Left hindlimb (tissue), 1 donor: ENCODE measurements around the gene ZNF628.
"Not testable (repeated sequence)": the region's sequence is repeated elsewhere in the genome, so short reads cannot be mapped to it uniquely, and the experiment has no call there.

Source experiments
- DNase-seq: peaks from one replicate; pipeline ENCODE4 v3.0.0-alpha.2; 2018

Gene ZNF628

DNA sequence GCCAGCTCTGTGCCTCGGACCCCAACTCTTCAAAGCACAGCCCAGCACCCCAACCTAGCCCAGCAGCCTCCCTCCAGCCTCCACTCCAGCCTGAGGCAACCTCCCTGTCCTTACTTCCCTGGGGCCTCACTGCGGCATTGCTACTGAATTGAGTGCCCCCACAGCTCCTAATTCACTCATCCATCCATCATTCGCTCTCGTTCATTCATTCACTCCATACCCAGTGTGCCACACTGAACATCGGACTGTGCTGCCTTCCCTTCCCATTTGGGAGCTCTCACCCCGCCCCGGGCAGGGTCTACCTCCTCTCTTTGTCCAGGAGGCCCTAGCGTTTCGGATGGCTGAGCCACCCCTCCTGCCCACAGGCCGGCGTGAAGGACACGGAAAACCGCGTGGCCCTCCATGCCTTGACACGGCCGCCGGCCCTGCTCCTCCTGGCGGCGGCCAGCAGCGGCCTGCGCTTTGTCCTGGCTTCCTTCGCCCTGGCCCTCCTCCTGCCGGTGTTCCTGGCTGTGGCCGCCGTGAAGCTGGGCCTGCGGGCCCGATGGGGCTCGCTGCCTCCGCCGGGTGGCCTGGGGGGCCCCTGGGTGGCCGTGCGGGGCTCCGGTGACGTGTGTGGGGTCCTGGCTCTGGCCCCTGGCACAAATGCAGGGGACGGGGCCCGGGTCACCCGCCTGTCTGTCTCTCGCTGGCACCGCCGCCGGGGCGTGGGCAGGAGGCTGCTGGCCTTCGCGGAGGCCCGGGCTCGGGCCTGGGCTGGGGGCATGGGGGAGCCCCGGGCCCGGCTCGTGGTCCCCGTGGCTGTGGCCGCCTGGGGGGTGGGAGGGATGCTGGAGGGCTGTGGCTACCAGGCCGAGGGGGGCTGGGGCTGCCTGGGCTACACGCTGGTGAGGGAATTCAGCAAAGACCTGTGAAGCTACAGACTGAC lies 9.9 kb downstream of the ZNF628 start:
- no peak for DNase-seq

GRCh38 chr19:55486971-55487923 lies 10.8 kb downstream of the ZNF628 start:
- DNase-seq: peak; percentile 96

DNA sequence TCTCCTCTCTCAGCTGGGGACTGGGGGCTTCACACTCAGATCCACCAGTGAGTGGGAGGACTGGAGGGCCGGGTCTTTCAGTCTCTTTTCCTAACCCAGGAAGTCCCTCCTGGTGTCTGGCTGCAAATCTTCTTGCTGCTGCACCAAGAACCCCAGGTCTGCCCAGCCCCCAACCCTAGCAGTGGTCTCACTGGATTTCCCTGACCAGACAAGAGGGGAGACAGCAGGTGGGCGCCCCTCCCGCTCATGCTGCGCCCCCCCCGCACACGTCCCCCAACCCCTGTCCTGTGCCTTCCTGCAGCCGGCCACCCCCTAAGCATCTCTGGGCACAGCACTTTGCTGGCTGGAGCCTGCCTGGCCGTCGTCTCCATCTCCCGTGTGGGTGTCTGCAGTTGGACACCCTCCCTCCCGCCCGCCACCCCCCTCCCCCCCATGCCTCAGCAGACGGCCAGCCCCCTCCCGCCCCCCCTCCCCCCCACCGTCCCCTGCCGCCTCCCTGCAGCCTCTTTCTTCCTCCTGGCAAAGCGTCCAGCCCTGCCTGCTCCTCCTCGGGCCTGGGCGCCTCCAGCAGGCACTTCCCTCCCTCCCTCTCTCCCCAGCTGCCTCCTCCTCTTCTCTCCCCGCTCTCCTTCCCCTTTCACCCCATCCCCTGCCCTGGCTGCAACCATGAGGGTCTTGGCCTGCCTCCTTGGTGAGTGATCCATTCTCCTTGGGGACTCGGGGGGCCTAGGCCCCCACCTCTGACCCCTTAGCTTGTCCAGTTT lies 11.7 kb downstream of the ZNF628 start, which contains the start of gene SSC5D:
SSC5D (plus strand) TSS at position 513 of the 764 bp plus-strand sequence; CDS start at position 667, 154 bp downstream.
- peak; percentile 86 for DNase-seq

DNA sequence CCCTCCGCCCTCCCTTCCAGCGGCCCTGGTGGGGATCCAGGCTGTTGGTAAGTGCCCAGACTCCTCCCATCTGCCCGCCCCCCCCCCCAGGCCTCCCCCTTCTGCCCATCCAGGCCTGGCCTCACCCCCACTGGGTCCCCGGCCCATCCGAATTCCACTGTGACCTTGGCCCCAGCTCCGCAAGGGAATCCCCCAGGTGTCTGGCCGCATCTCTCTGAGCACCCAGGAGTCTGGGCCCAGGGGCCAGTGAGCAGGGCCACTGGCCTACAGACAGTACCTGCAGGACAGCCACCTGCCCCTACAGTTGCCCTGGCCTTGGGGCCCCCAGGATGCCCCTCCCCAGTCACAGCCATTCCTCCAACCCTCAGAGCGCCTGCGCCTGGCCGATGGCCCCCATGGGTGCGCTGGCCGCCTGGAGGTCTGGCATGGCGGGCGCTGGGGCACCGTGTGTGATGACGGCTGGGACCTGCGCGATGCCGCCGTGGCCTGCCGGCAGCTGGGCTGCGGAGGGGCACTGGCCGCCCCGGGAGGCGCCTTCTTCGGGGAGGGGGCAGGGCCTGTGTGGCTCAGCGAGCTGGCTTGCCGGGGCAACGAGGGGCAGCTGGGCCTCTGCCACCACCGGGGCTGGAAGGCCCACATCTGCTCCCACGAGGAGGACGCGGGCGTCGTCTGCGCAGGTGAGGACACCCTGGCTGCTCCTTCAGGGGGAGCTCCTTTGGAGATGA lies 12.7 kb downstream of the ZNF628 start:
- DNase-seq: peak; percentile 84

- no peak for DNase-seq
These were observed 13.5 kb downstream of the ZNF628 start for GRCh38 chr19:55489711-55490477.

DNA sequence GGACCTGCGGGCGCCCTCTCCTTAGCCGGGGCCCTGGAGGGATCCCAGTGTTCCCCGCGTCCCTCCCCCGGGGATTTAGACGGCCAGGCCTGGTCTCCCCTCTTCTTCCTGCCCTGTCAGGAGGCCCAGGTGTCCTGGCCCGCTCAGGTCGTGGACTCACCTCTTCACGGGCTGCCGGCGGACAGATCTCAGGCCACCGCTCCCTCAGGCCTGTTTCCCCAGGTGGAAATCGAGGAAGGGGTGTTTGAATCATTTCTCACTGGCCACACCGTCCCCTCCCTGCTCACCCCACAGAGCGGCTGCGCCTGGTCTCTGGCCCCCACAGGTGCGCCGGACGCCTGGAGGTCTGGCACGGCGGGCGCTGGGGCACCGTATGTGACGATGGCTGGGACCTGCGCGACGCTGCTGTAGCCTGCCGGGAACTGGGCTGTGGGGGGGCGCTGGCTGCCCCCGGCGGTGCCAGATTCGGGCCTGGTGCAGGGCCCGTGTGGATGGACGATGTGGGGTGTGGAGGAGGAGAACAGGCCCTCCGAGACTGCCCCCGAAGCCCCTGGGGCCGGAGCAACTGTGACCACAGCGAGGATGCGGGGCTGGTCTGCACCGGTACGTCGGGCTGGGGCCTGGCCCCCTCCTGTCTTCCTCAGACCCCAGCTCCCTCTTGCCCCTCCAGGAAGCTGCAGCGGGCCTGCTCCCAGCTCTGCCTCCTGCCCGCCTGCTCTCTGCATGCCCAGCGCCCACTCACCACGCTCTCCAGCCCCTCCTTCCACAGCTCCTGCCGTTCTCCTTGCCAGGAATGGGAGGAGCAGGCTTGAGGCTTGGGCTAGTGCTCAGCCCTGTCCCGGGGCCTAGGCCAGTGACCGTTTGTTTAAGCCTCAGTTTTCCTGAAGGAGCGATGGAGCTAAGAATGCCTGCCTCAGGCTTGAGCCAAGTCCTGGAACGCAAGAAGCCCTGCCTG lies 14.3 kb downstream of the ZNF628 start:
- DNase-seq: peak; percentile 66

- peak; percentile 57 for DNase-seq
These were observed 15.3 kb downstream of the ZNF628 start for GRCh38 chr19:55491546-55492360.

DNA sequence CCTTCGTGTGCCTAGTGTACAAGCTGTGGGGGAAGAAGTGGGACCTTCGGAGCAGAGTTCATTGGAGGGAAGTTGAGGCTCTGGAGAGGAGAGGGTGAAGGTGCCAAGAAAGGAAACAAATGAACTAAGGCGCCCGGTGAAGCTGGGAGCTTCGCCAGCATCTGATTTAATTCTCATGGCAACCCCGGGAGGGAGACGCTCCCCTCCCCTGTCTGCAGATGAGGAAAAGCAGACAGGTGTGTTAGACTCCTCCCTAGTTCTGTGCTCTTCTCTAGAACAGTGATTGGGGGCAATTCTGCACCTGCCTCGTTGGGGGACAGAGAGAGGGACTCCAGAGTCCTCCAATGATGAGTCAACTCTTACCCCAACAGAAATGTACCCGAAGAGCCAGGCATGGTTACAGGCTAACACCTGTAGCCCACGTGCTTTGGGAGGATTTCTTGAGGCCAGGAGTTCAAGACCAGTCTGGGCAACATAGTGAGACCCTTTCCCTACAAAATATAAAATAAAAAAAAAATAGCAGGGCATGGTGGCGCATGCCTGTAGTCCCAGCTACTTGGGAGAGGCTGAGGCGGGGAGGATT lies 16.0 kb downstream of the ZNF628 start:
- DNase-seq: no peak

DNA sequence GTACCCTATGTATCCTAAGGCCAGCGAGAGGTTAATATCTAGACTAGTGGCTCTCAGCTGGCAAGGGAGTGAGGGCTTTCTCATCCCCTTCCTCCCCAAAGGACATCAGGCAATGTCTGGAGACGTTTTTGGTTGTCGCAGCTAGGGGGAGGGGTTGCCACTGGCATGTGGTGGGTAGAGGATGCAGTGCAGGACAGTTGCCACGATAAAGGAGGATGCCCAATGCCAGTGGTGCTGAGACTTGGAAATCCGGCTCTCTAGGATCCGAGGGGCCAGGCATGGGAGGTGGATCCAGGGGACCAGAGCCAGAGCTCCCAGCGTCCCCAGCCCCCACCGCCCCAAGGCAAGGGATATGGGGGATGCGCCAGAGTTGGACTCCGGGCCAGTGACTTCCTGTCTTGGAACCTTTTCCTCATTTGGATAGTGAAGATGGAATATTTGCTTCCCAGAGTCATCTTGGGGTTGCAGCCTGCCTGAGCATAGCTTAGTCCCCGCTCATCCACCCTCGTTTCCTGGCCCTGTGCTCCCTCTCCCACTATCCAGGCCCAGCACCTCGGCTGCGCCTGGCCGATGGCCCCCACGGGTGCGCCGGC lies 16.7 kb downstream of the ZNF628 start:
- DNase-seq: peak; percentile 76

DNA sequence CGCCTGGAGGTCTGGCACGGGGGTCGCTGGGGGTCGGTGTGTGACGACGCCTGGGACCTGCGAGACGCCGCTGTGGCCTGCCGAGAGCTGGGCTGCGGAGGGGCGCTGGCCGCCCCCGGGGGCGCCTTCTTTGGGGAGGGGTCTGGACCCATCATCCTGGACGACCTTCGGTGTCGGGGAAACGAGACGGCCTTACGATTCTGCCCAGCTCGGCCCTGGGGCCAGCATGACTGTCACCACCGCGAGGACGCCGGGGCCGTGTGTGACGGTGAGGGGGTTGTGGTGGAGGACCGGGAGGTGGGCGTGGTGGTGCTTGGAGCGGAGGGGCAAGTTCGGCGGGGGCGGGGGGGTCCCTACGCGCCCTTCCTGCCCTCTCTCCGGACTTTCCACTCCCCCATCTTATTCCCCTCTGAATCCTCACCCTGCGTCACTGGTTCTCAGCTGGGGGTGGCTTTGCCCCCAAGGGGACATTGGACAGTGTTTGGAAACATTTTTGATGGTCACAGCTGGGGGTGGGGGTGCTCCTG lies 17.3 kb downstream of the ZNF628 start:
- no peak for DNase-seq

- no peak for DNase-seq
These were observed 17.9 kb downstream of the ZNF628 start for GRCh38 chr19:55494172-55494761.

DNA sequence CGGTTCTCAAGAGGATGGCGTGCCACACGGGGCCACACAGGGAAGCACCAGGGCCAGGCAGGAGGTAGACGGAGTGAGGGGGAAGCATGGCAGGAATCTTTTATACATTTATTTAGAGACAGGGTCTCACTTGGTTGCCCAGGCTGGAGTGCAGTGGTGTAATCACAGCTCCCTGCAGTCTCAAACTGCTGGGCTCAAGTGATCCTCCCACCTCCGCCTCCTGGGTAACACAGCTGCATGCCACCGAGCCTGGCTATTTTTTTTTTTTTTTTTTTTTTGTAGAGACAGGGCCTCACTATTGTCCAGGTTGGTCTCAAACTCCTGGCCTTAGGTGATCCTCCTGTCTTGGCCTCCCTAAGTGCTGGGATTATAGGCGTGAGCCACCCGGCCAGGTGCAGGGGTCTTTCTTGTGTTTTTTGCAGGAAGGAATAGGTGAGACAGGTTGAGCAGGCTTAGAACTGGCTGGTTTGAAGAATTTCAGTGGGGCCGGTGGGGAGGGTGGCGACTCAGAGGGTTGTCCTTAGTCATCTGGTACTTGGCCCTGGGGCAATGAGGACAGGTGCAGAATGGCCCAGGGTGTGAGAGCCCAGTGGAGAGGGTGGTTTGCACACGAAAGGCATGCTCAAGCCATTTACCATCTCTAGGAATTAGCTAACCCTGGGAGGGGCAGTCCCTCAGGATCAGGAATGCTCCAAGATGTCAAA lies 19.4 kb downstream of the ZNF628 start:
- DNase-seq: no peak

DNA sequence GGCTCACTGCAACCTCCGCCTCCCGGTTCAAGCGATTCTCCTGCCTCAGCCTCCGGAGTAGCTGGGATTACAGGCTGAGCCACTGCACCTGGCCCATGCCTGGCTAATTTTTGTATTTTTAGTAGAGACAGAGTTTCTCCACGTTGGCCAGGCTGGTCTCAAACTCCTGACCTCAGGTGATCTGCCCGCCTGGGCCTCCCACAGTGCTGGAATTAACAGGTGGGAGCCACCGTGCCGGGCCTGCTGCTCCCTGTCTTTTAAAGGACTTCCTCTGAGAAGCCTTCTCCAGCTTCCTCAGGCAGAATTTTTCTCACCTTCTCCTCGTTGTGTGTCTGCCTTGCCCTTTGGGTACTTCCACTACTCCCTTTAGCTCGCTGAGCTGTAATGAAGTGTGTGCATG lies 20.4 kb downstream of the ZNF628 start:
- DNase-seq: not testable (repeated sequence)

DNA sequence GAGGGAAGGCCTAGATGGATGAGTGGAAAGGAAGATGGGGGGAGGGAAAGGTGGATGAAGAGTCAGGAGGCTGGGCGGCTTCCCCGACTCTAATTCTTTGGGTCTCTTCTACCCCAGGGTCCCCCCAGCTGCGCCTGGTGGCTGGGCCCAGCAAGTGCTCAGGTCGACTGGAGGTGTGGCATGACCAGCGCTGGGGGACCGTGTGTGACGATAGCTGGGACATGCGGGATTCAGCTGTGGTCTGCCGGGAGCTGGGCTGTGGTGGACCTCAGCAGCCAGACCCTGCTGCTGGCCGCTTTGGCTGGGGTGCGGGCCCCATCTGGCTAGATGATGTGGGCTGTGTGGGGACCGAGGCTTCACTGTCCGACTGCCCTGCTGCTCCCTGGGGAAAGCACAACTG lies 21.3 kb downstream of the ZNF628 start:
- DNase-seq: no peak

DNA sequence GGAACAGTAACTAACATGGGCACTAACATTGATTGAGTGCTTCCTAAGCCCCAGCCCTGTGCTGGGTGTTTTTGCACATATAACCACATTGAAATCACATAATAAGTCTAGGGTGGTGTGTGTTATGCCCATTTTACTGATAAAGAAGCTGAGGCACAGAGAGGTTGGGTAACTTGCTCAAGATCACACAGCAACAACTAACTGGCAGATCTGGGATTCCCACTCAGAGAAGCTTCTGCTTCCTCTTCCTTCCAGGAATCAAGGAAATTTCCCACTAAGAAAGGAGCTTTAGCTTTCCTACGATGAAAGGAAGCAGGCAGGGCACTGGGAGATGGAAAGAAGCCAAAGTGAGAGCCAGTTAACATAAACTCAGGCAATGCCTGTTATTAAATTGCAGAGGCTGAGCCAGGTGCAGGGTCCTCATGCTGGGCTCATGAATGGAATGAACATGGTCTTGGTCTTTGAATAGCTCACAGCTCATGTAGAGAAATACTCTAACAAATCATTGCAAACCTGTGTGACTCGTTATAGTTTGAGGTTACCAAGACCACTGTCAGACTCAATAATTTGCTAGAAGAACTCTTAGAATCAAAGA lies 21.9 kb downstream of the ZNF628 start:
- no peak for DNase-seq

- no peak for DNase-seq
These were observed 24.0 kb downstream of the ZNF628 start for GRCh38 chr19:55500368-55500952.
